ENCODE data around the gene ADCK2.
"Not testable (repeated sequence)": the region's sequence is repeated elsewhere in the genome, so short reads cannot be mapped to it uniquely, and the experiment has no call there.

DNA sequence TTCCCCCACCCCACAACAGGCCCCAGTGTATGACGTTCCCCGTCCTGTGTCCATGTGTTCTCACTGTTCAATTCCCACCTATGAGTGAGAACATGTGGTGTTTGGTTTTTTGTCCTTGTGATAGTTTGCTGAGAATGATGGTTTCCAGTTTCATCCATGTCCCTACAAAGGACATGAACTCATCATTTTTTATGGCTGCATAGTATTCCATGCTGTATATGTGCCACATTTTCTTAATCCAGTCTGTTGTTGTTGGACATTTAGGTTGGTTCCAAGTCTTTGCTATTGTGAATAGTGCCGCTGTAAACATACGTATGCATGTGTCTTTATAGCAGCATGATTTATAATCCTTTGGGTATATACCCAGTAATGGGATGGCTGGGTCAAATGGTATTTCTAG is 36.0 kb downstream of the ADCK2 start:
- TF ChIP-seq HDGF (IDR thresholded peaks at IDR 0.05; ENCODE audit: borderline replicate concordance); SP1 (IDR thresholded peaks at IDR 0.05); BHLHE40 (IDR thresholded peaks at IDR 0.05; ENCODE audit: borderline replicate concordance); FOXK2 (IDR thresholded peaks at IDR 0.05); FOXA1 (IDR thresholded peaks at IDR 0.05): not testable (repeated sequence)

All from HEK293T (cell line).